BE2C (cell line): ENCODE data around the gene THOC5.
"Not testable (repeated sequence)": the region's sequence is repeated elsewhere in the genome, so short reads cannot be mapped to it uniquely, and the experiment has no call there.

ENCODE experiments used
- DNase-seq: peaks from one replicate; pipeline ENCODE4 v3.0.0-alpha.2; 2020
- H3K27me3 ChIP-seq: fragments of 250-450 bp; sonication (Bioruptor Pico); 2 replicates; pipeline ENCODE4 v1.5.1; 2020; ENCODE audit warnings: mild to moderate bottlenecking
- H3K36me3 ChIP-seq: fragments of 250-450 bp; sonication (Bioruptor Pico); 2 replicates; pipeline ENCODE4 v1.5.1; 2020; ENCODE audit warnings: mild to moderate bottlenecking
- H3K4me1 ChIP-seq: fragments of 250-450 bp; sonication (Bioruptor Pico); 2 replicates; pipeline ENCODE4 v1.5.1; 2020
- H3K4me3 ChIP-seq: 2 replicates; pipeline ENCODE4 v1.5.1; 2011; ENCODE audit warnings: low read depth, low read length
- H3K9me3 ChIP-seq: fragments of 250-450 bp; sonication (Bioruptor Pico); 2 replicates; pipeline ENCODE4 v1.5.1; 2020
- CTCF ChIP-seq: IDR thresholded peaks from 2 replicates; pipeline ENCODE4 v1.5.1; 2012; ENCODE audit warnings: mild to moderate bottlenecking, low read depth, low read length

Gene THOC5

DNA sequence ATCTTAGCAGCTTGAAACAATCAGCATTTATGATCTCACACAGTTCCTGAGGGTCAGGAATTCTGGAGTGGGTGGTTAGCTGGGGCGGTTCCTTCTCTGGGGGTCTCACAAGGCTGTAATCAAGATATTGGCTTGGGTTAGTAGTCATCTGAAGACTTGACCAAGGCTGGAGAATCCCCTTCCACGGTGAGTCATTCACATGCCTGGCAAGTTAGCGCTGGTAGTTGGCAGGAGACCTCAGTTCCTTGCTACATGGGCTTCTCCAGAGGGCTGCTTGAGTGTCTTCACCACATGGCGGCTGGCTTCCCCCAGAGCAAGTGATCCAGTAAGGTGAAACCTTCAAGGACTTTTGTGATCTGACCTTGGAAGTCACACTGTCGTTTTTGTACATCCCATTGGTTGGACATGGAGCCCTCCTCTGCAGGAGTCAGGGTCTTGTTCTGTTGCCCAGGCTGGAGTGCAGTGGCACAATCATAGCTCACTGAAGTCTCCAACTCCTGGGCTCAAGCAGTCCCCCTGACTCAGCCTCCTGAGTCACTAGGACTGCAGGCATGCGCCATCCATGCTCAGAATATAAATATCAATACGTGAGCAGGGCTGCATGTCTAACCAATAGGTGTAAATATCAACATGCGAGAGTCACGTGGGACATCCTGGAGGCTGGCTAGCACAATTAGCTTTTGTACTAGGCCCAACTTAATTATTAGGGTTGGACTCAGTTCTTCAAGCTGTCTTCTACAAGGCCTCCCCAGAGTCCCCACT is 34.6 kb upstream of the THOC5 start:
- H3K4me3 ChIP-seq, result no peak overlapping the region
- DNase-seq, result no peak
- no peak for TF ChIP-seq CTCF
- no peaks in the 10 kb centered on the region for H3K36me3 ChIP-seq
- H3K4me1 ChIP-seq, result no peaks in the 10 kb centered on the region
- H3K9me3 ChIP-seq, result no peaks in the 10 kb centered on the region
- H3K27me3 ChIP-seq, result no peaks in the 10 kb centered on the region

- not testable (repeated sequence) for H3K4me3 ChIP-seq, H3K4me1 ChIP-seq, H3K27me3 ChIP-seq, H3K9me3 ChIP-seq, H3K36me3 ChIP-seq, DNase-seq
These were observed 32.7 kb upstream of the THOC5 start for GRCh38 chr22:29586193-29586705.

GRCh38 chr22:29584975-29585374 is 31.4 kb upstream of the THOC5 start:
- TF ChIP-seq CTCF, result no peak
- H3K4me1 ChIP-seq, result peaks cover under 1% of the 10 kb centered on the region; the same call in 1 of the 2 replicates
- no peak for DNase-seq

DNA sequence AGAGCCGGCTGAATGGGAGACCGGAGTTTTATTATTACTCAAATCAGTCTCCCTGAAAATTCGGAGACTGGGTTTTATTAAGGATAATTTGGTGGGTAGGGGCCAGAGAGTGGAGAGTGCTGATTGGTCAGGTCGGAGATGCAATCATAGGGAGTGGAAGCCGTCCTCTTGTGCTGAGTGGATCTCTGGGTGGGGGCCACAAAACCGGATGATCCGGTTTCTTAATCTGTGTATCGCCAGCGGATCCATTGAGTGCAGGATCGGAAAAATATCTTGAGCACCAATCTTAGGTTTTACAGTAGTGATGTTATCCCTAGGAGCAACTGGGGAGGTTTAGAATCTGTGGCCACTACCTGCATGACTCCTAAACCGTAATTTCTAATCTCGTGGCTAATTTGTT is 28.2 kb upstream of the THOC5 start:
- Histone ChIP-seq H3K27me3 (no peaks in the 10 kb centered on the region), H3K9me3 (no peaks in the 10 kb centered on the region), H3K4me1 (peaks cover 2% of the 10 kb centered on the region; the same call in 1 of the 2 replicates), H3K36me3 (no peaks in the 10 kb centered on the region; the same call in 1 of the 2 replicates), H3K4me3 (peak overlapping the region; percentile 85)
- DNase-seq, result no peak
- no peak for TF ChIP-seq CTCF

More at GRCh38 chr22:29584975-29585374, 31.4 kb upstream of the THOC5 start:
- H3K36me3 ChIP-seq, result no peaks in the 10 kb centered on the region; the same call in 1 of the 2 replicates
- H3K27me3 ChIP-seq, result no peaks in the 10 kb centered on the region
- H3K4me3 ChIP-seq, result no peak overlapping the region
- no peaks in the 10 kb centered on the region for H3K9me3 ChIP-seq

- peaks cover 2% of the 10 kb centered on the region; the same call in 1 of the 2 replicates for H3K4me1 ChIP-seq
- no peak for TF ChIP-seq CTCF
- H3K9me3 ChIP-seq, result no peaks in the 10 kb centered on the region
- H3K4me3 ChIP-seq, result peak overlapping the region; percentile 85
- DNase-seq, result peak; percentile 57
- H3K27me3 ChIP-seq, result no peaks in the 10 kb centered on the region
- H3K36me3 ChIP-seq, result no peaks in the 10 kb centered on the region; the same call in 1 of the 2 replicates
These were observed 26.7 kb upstream of the THOC5 start for GRCh38 chr22:29580200-29580810.

- Histone ChIP-seq H3K4me1 (peaks cover 2% of the 10 kb centered on the region; the same call in 1 of the 2 replicates), H3K9me3 (no peaks in the 10 kb centered on the region), H3K27me3 (no peaks in the 10 kb centered on the region), H3K36me3 (no peaks in the 10 kb centered on the region; the same call in 1 of the 2 replicates), H3K4me3 (no peak overlapping the region)
- no peak for TF ChIP-seq CTCF
- no peak for DNase-seq
These were observed 25.1 kb upstream of the THOC5 start for GRCh38 chr22:29578462-29579200.
